ENCODE data around the gene NOD1. TPM values are rescaled to one million over a fixed set of nuclear protein-coding genes. Genes with fewer than 3 reads are reported as not detected.

The NOD1 gene
- total and polyA plus RNA-seq, 2 of the 8 experiments (the other 6 are each of a cell fraction or from before 2014, with no cell fraction given) = 3.8 to 6.5 TPM

DNA sequence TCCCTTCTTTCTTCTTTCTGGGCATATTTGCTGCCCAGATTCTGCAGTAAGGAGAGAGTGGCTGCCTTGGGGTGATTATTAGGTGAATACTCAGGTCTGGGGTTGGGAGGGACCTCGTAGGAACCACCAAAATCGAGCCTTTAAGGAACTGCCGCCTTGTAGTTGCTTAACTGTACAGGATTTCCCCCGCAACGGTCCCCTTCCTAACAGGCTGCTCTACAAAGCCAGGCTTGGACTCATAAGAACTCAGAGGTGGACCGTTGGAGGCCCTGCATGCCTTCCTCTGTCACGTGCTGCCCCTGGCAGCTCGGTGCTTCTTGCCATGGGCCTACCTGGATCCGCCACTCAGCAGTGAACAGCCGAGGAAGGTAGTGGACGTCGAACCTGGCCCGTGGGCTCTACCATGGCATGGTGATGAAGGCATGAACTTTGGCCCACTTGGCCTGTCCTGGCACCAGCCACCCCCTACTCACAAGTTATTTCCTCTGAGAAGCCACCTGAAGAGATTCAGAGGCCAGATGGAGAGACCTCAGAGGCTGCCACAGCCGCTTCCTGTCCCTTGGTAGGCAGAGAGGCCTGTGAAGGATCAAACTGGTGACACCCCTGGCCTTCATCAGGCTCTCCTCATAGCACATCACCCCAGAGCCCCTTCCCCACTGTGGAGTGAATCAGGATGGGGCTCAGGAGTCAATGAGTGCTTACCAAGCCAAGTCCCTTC is 54.6 kb downstream of the NOD1 start:
- Histone ChIP-seq H3K9ac (replicated peaks in 1 of 4; ENCODE audit: extremely low read depth in 1 of 4, low read depth in 3 of 4, low read length in 3 of 4) (no peak overlapping the region), H4K8ac (ENCODE audit: extremely low read depth, insufficient read depth, low read length) (no peak overlapping the region), H2AFZ (ENCODE audit: low read length) (no peak overlapping the region), H3K9me3 (ENCODE audit: insufficient read depth in 2 of 2, low read depth in 1 of 2, low read length in 1 of 2) (no peaks in the 10 kb centered on the region; a peak in 1 of 4 replicates), H3K4me2 (ENCODE audit: insufficient read depth in 1 of 2, low read depth in 2 of 2, low read length in 2 of 2) (no peak overlapping the region), H2AK5ac (ENCODE audit: low read depth, low read length) (no peak overlapping the region), H3K18ac (ENCODE audit: extremely low read depth, low read length) (no peak overlapping the region), H4K5ac (ENCODE audit: insufficient read length, low read depth, low read length) (no peak overlapping the region), H2BK5ac (ENCODE audit: low read depth, low read length) (no peak overlapping the region), H2BK12ac (ENCODE audit: low read depth, low read length) (no peak overlapping the region), H3K36me3 (ENCODE audit: control insufficient read depth in 2 of 4, insufficient read depth in 4 of 4, low read length in 3 of 4) (no peaks in the 10 kb centered on the region), H2BK20ac (ENCODE audit: low read length) (no peak overlapping the region), H3K79me2 (ENCODE audit: control insufficient read depth in 1 of 2, insufficient read depth in 2 of 2, low read length in 2 of 2) (no peaks in the 10 kb centered on the region), H2BK15ac (ENCODE audit: low read length) (no peak overlapping the region), H4K91ac (replicated peaks; ENCODE audit: insufficient read length, low read length) (no peak overlapping the region), H2BK120ac (replicated peaks; ENCODE audit: low read depth, low read length) (no peak overlapping the region), H4K20me1 (replicated peaks in 1 of 2; ENCODE audit: control insufficient read depth in 1 of 2, insufficient read depth in 2 of 2, low read length in 2 of 2) (no peaks in the 10 kb centered on the region), H3K4me3 (ENCODE audit: extremely low read depth in 1 of 4, insufficient read depth in 2 of 4, low read depth in 3 of 4, low read length in 4 of 4) (no peak overlapping the region), H3K56ac (replicated peaks; ENCODE audit: insufficient read length, low read depth, low read length) (no peak overlapping the region), H3K79me1 (ENCODE audit: low read depth, low read length) (no peaks in the 10 kb centered on the region), H3K14ac (ENCODE audit: insufficient read length) (no peak overlapping the region), H3K23me2 (ENCODE audit: low read depth, low read length) (no peaks in the 10 kb centered on the region), H3K4ac (replicated peaks; ENCODE audit: insufficient read length, low read depth, low read length) (no peak overlapping the region), H3K23ac (ENCODE audit: insufficient read length) (no peak overlapping the region), H3K4me1 (replicated peaks in 1 of 4; ENCODE audit: control insufficient read depth in 3 of 4, insufficient read depth in 4 of 4, low read length in 3 of 4) (no peaks in the 10 kb centered on the region; a peak in 1 of 7 replicates), H3K27ac (ENCODE audit: low read depth, low read length) (no peak overlapping the region), H3K27me3 (replicated peaks in 1 of 4; ENCODE audit: control insufficient read depth in 3 of 4, extremely low read depth in 1 of 4, insufficient read depth in 3 of 4, low read length in 3 of 4) (no peaks in the 10 kb centered on the region)
- DNase-seq (ENCODE audit: low read depth in 1 of 2, low spot score in 2 of 2) (no peak), FAIRE-seq (no peak)
- 92% methylated on average over 14 of the region's 14 CpGs; no CpG with 5 or more reads in 1 of the 2 experiments for WGBS, 2 experiments (ENCODE audit: extremely low coverage in 1 of 2, insufficient coverage in 1 of 2, insufficient read length in 1 of 2, insufficient replicate concordance in 2 of 2, low coverage in 1 of 2, low lambda C conversion rate in 2 of 2, missing lambda C conversion rate in 1 of 2)
- CTCF ChIA-PET (ENCODE audit: partially characterized antibody) = interaction anchor here (1.1 kb wide), 1 partner anchor 25 kb away, joined by 3 read pairs; no protein-coding TSS in a partner anchor
- POLR2A ChIA-PET (ENCODE audit: partially characterized antibody) = no interaction called here
- TF ChIP-seq FOSL1 (IDR thresholded peaks at IDR 0.05; ENCODE audit: insufficient read depth, low read depth, low read length) = no peak
- TF ChIP-seq BRCA1 (IDR thresholded peaks at IDR 0.05; ENCODE audit: low read depth, low read length) = no peak
- no peak for TF ChIP-seq GABPA (IDR thresholded peaks at IDR 0.05; ENCODE audit: borderline replicate concordance, insufficient read depth, low read length)
- TF ChIP-seq CHD1 (IDR thresholded peaks at IDR 0.05; ENCODE audit: low read depth, low read length) = no peak
- no peak for TF ChIP-seq HDAC2 (IDR thresholded peaks at IDR 0.05; ENCODE audit: borderline replicate concordance in 1 of 2, low read depth in 2 of 2, low read length in 2 of 2)
- TF ChIP-seq BACH1 (IDR thresholded peaks at IDR 0.05; ENCODE audit: low read length) = no peak
- TF ChIP-seq CEBPB (IDR thresholded peaks at IDR 0.05; ENCODE audit: low read depth, low read length) = no peak
- no peak for TF ChIP-seq CHD2 (IDR thresholded peaks at IDR 0.05; ENCODE audit: low read length)
- TF ChIP-seq EGR1 (IDR thresholded peaks at IDR 0.05; ENCODE audit: borderline replicate concordance, low read depth, low read length) = no peak
- TF ChIP-seq EZH2 (IDR thresholded peaks at IDR 0.05; ENCODE audit: low read depth, low read length, severe bottlenecking) = no peak
- no peak for TF ChIP-seq ASH2L (IDR thresholded peaks at IDR 0.05; ENCODE audit: low read length)
- TF ChIP-seq SRF (IDR thresholded peaks at IDR 0.05; ENCODE audit: low read depth, low read length) = no peak
- no peak for TF ChIP-seq POLR2A (IDR thresholded peaks at IDR 0.05; ENCODE audit: control extremely low read depth in 1 of 2, low read depth in 2 of 2, low read length in 2 of 2)
- TF ChIP-seq CBX5 (IDR thresholded peaks at IDR 0.05; ENCODE audit: low read depth, low read length) = no peak

Data from H1 (cell line).